Activated T-helper 9 cell treated with anti-CD3 and anti-CD28 coated beads, Interleukin-2, amount 50 U/mL, for 16 hours (primary cell): Measurements from ENCODE around the gene SETD1B.
"Not testable (repeated sequence)": the region's sequence is repeated elsewhere in the genome, so short reads cannot be mapped to it uniquely, and the experiment has no call there.

Experiments used
- DNase-seq: peaks from one replicate; pipeline ENCODE4 v3.0.0-alpha.2; 2020; ENCODE audit warnings: low read depth

The SETD1B gene

GRCh38 chr12:121780429-121780828, 23.4 kb upstream of the SETD1B start:
- no peak for DNase-seq

DNA sequence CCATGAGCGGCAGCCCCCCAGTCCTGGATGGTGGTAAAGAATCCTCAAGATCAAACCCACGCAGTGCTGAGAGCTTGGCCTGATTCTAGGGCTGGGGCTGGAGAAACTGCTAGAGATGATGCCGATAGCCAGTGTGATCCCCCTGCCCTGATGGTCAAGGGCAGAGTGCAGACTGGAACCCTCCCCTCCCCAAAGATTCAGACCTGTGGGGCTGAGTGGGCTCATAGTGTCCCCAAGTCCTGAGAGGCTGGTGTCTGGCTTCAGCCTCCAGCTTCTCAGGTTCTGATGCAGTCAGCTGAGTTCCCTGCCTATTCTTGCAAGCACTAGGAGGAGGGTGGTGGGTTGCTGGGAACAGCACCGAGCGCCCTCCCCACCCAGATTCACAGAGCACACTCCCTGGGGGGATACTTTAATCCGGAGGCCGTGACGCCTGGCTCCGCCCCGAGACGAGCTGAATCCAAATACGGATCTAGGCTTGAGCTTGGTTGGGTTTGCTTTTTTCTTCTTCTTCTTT, 22.3 kb upstream of the SETD1B start:
- no peak for DNase-seq

- DNase-seq: peak; percentile 59
Measured at GRCh38 chr12:121781998-121782979, 21.5 kb upstream of the SETD1B start.

DNA sequence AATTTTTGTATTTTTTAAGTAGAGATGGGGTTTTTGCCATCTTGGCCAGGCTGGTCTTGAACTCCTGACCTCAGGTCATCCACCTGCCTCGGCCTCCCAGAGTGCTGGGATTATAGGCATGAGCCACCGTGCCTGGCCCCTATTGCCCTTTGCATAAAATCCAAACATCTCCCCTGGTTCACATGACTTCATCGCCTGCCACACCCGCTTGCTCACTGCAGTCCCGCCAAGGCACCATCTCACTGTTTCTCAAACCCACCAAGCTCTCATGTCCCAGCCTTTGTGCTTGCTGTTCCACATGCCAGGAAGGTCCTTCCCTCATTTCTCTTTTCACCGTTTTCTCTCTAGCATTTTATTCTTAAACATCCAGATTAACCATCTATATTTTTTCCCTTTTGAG, 20.0 kb upstream of the SETD1B start:
- no peak for DNase-seq

- DNase-seq: no peak
Measured at GRCh38 chr12:121784460-121784859, 19.3 kb upstream of the SETD1B start.

DNA sequence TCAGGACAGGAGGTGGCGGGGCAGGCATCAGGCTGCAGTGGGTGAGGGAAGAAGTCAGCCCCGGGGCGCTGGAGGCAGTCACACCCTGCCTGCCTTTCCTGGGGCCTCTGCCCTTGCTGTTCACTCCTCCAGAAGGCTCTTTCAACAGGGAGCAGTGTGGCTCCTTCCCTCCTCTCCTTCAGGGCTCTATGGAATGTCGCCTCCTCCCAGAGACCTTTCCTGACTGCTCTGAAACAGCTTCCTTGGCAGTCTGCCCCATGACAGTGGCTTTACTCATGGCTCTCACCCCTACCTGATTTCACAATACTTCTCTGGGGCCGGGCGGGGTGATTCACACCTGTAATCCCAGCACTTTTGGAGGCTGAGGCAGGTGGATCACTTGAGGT, 17.4 kb upstream of the SETD1B start:
- DNase-seq: no peak

DNA sequence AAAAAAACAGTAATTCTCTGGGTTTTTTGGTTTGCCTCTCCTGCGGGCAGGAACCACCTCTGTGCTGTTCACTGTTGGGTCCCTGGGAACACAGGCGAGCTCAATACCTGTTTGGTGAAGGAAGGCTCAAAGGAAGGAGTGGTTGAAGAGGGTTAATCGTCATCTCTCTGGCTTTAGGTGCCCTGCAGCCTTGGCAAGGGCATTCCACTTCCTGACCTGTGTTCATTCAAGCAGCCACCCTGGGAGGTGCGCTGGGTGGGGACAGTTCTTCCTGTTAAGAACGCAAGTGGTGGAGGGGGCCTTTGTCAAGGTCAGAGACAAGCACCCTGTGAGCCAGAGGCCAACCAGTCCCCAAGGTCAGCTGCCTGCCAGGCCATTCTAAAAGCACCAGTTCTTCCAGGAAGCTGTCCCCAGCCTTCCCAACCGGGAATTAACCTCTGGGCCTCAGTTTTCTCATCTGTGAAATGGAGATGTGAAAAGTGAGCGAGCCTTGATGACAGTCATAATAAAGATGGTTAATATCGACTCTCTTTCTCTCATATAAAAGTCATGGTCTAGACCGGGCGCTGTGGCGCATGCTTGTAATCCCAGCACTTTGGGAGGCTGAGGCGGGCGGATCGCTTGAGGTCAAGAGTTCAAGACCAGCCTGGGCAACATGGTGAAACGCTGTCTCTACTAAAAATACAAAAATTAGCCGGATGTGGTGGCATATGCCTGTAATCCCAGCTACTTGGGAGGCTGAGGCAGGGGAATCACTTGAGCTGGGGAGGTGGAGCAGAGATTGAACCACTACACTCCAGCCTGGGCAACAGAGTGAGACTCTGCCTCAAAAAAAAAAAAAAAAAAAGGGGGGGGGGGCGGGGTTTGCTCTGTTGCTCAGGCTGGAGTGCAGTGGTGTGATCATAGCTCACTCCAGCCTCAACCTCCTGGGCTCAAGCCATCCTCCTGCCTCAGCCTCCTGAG, 16.5 kb upstream of the SETD1B start:
- no peak for DNase-seq

- DNase-seq: no peak
Measured at GRCh38 chr12:121788176-121788818, 15.5 kb upstream of the SETD1B start.

DNA sequence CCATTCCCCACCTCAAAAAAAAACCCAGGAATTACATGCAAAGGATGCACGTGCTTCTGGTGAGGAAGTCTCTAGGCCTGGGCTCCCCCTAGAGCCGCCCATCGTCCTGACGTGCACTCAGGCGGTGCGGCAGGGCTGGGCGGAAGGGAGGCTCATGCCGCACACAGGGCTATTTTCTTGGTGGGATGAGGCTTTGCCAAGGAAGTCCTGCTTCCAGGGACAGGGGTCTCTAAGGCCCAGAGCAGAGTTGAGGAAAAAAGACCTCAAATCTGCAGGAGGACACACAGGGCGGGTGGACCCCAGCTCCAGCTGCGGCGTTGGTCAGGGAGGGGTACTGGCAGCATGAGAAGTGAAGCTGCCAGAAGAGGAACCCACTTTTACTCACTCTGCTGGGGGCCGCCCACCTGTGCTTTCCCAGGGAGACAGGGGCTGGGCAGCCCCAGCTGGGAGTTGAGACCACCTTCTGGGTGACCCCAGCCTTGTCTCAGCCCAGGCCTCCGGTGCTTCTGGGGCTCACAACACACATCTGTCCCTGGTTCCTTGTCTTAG, 14.5 kb upstream of the SETD1B start:
- DNase-seq: no peak

GRCh38 chr12:121789800-121790728, 13.7 kb upstream of the SETD1B start:
- DNase-seq: peak; percentile 90

DNA sequence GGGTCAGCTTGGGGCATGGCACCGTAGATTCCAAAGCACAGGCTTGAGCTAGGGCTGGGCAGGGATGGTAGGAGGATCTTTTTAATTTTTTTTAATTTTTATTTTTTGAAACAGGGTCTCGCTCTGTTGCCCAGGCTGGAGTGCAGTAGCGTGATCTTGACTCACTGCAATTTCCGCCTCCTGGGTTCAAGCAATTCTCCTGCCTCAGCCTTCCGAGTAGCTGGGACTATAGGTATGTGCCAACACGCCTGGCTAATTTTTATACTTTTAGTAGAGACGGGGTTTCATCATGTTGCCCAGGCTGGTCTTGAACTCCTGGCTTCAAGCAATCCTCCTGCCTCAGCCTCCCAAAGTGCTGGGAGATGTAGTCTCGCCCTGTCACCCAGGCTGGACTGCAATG, 13.0 kb upstream of the SETD1B start:
- not testable (repeated sequence) for DNase-seq

GRCh38 chr12:121791671-121792551, 11.9 kb upstream of the SETD1B start:
- no peak for DNase-seq

DNA sequence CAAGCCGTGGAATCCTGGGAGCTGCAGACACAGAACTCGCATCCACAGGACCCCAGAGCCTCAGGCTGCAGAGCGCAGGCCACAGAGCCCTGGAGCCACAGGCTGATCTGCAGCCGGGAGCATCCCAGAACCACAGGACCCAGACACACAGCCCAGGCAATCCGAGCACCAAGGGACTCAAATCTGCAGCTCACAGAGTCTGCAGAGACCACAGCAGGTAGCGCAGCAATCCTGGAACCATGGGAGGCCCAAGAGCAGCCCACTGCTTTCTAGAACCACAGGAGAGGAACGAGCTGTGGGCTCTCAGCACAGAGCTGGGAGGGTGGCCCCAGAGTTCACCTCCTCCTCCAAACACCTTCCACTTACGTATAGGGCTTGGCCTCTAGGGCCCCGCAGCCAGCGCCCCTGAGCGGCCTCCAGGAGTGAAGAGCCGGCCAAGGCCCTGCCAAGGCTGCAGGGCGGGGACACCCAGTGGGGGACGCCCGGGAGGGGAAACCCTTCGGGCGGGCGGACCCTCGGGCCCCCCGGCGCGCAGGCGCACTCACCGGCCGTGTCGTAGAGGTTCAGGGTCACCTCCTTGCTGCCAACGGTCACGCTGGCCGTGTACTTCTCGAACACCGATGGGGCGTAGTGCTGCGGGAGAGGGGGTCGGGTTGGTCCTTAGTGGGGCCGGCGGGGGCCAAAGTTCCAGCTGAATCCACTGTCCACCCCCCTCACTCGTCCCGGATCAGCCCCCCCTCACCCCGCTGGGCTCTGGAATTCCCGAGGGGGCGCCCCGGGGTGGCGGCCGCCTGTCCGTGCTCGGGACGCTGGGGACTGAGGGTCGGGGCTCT, 11.0 kb upstream of the SETD1B start:
- DNase-seq: no peak

DNA sequence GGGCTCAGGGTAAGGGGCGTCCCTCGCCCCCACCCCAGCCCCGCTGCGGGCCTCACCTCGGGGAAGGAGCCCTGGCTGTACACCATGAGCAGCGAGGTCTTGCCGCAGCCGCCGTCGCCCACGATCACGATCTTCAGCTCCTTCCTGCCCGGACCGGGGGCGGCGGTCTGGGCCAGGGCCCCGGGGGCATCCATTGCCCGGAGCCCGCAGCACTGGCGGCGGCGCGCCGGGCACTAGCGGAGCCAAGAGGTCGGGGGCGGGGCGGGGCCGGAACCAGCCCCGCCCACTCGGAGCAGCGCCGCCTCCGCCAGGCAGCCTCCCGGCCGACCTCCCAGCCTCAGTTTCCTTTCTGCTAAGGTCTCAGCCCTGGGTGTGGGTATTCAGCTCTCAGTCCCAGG, 10.4 kb upstream of the SETD1B start, which contains the start of gene RHOF:
TSS of gene RHOF (minus strand) at position 249 of the 398 bp plus-strand sequence. CDS start at position 194, 55 bp downstream.
- DNase-seq: peak; percentile 58

GRCh38 chr12:121793838-121794533, 9.8 kb upstream of the SETD1B start:
- peak; percentile 93 for DNase-seq

GRCh38 chr12:121794534-121795033, 9.2 kb upstream of the SETD1B start:
- no peak for DNase-seq
